CD4-positive, alpha-beta T cell (primary cell): ENCODE data around the gene GPI. TPM values are rescaled to one million over a fixed set of nuclear protein-coding genes. Genes with fewer than 3 reads are reported as not detected.

Source experiments
- ATAC-seq: fragments of 200-7000 bp; cut with Tn5 transposase; one replicate; pipeline ENCODE4 v1.10.0; 2022; ENCODE audit warnings: mild to moderate bottlenecking; ENCODE audit not compliant: poor library complexity
- CTCF ChIA-PET: fragments of 350-600 bp; sonication (Branson Sonifier 250); formaldehyde crosslinking; loops from one replicate; lab custom pipeline; 2021; ENCODE audit warnings: antibody characterized with exemption, inconsistent platforms; lab: Charles Lee
- POLR2A ChIA-PET: fragments of 350-600 bp; sonication (Branson Sonifier 250); formaldehyde crosslinking; loops from one replicate; lab custom pipeline; 2021; ENCODE audit warnings: antibody characterized with exemption, inconsistent platforms; lab: Charles Lee
- DNase-seq, 14 experiments: peaks; one replicate each; pipeline ENCODE4 v3.0.0-alpha.2; 2013 to 2020; ENCODE audit warnings: mixed read lengths in 2 of 14
- H3K27ac ChIP-seq, 2 donors: one replicate each; pipeline versions ENCODE4 v1.5.1 to v1.7.0; 2013; ENCODE audit warnings: low read length in 2 of 2, low read depth in 1 of 2, mild to moderate bottlenecking in 1 of 2
- H3K27me3 ChIP-seq, 2 experiments: 1 replicate in 1 of 2; 2 replicates in 1 of 2; pipeline versions ENCODE4 v1.6.1 to v1.7.0; 2013; ENCODE audit warnings: low read length in 2 of 2, control low read depth in 1 of 2, mild to moderate bottlenecking in 1 of 2, moderate library complexity in 1 of 2; ENCODE audit not compliant: insufficient read depth in 2 of 2, control insufficient read depth in 1 of 2
- H3K36me3 ChIP-seq: one replicate; pipeline ENCODE4 v1.6.1; 2013; ENCODE audit warnings: low read length, control low read depth; ENCODE audit not compliant: insufficient read depth
- H3K4me1 ChIP-seq: one replicate; pipeline ENCODE4 v1.6.1; 2013; ENCODE audit warnings: low read length, control low read depth; ENCODE audit not compliant: insufficient read depth
- H3K4me3 ChIP-seq: one replicate; pipeline ENCODE4 v1.5.1; 2013; ENCODE audit warnings: mild to moderate bottlenecking, low read length, moderate library complexity
- H3K9me3 ChIP-seq, 2 experiments: 1 replicate in 1 of 2; 2 replicates in 1 of 2; pipeline versions ENCODE4 v1.6.1 to v1.7.0; 2013; ENCODE audit warnings: low read length in 2 of 2, mild to moderate bottlenecking in 2 of 2, control low read depth in 1 of 2, moderate library complexity in 1 of 2; ENCODE audit not compliant: control insufficient read depth in 1 of 2, insufficient read depth in 1 of 2
- H3K27ac Mint-ChIP-seq: one replicate; pipeline ENCODE4 v1.8.0; 2020; ENCODE audit warnings: mixed read lengths
- H3K27me3 Mint-ChIP-seq: one replicate; pipeline ENCODE4 v1.8.0; 2021; ENCODE audit warnings: mixed read lengths
- H3K36me3 Mint-ChIP-seq: one replicate; pipeline ENCODE4 v1.8.0; 2021; ENCODE audit warnings: low read depth, mixed read lengths
- H3K4me1 Mint-ChIP-seq: one replicate; pipeline ENCODE4 v1.8.0; 2021; ENCODE audit warnings: low read depth, mixed read lengths
- H3K4me3 Mint-ChIP-seq: one replicate; pipeline ENCODE4 v1.8.0; 2020; ENCODE audit warnings: mild to moderate bottlenecking, mixed read lengths
- H3K9me3 Mint-ChIP-seq: one replicate; pipeline ENCODE4 v1.8.0; 2020; ENCODE audit warnings: mixed read lengths
- CTCF ChIP-seq: fragments of 200-600 bp; IDR thresholded peaks from one replicate; pipeline ENCODE4 v1.8.0; 2022; ENCODE audit warnings: antibody characterized with exemption, mild to moderate bottlenecking
- intact Hi-C, 2 experiments: fragments of 100-400 bp; cut with DNase I in 1 of 2; cut with micrococcal nuclease in 1 of 2; formaldehyde crosslinking; loops; one replicate each; pipeline versions ENCODE4 v1.15.1 to v1.9.0; 2023 to 2025; cut with DNase I, micrococcal nuclease
- total RNA-seq, 174 experiments: library from RNA in 2 of 174; stranded (reverse) in 2 of 174; gene quantifications; one replicate each; pipeline ENCODE4 v1.2.3 and lab custom pipeline; 2021 to 2026

The GPI gene
- total RNA-seq, 2 experiments from 2014 or later: 85.0 to 86.0 TPM

- Histone ChIP-seq H3K4me1 (peaks cover 36% of the 10 kb centered on the region), H3K4me3 (no peak overlapping the region), H3K36me3 (peaks cover 34% of the 10 kb centered on the region), H3K9me3 (no peaks in the 10 kb centered on the region), H3K27ac (no peak overlapping the region), H3K27me3 (no peaks in the 10 kb centered on the region)
- Mint-ChIP-seq H3K4me1 (peaks cover 52% of the 10 kb centered on the region), H3K27ac (peak overlapping the region; percentile 89), H3K27me3 (no peaks in the 10 kb centered on the region), H3K36me3 (peaks cover 48% of the 10 kb centered on the region), H3K9me3 (no peaks in the 10 kb centered on the region), H3K4me3 (no peak overlapping the region)
- intact Hi-C loops: no loop called here
- no peak for ATAC-seq
- no peak for DNase-seq
- POLR2A ChIA-PET: interaction anchor here (1.0 kb wide), 1 partner anchor 12 kb away, joined by 3 read pairs; no protein-coding TSS in a partner anchor
- no peak for TF ChIP-seq CTCF
- CTCF ChIA-PET: interaction anchor here (0.7 to 1.1 kb wide), 2 partner anchors 542 to 1481 kb away, joined by 3 read pairs; no protein-coding TSS in a partner anchor
Measured at GRCh38 chr19:34320277-34320676, 44.7 kb upstream of the GPI start.

DNA sequence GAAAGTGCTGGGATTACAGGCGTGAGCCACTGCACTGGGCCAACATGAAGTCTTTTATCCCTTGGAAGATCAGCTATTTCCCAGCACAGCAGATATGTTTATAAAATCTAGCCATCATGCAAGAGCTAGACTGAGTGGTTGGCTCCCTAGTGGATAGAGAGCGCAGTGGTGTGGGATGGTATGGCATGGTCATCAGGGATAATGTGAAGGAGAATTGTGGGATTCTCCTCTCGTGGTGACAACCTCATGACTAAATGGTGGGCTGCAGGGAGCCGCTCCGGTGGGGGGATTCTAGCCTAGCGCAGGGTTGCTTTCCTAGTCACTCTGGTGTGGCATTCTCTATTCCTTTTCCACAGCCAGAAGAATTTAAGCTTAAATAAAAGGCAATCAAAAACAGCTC, 43.3 kb upstream of the GPI start:
- TF ChIP-seq CTCF: no peak
- Histone ChIP-seq H3K4me3 (no peak overlapping the region), H3K27me3 (no peaks in the 10 kb centered on the region), H3K36me3 (peaks cover 45% of the 10 kb centered on the region), H3K4me1 (peaks cover 29% of the 10 kb centered on the region), H3K27ac (no peak overlapping the region), H3K9me3 (no peaks in the 10 kb centered on the region)
- no peaks in the 10 kb centered on the region for H3K9me3 Mint-ChIP-seq
- intact Hi-C loops: no loop called here
- peaks cover 62% of the 10 kb centered on the region for H3K36me3 Mint-ChIP-seq
- POLR2A ChIA-PET: no interaction called here
- CTCF ChIA-PET: no interaction called here
- no peak overlapping the region for H3K27ac Mint-ChIP-seq
- no peak for DNase-seq
- H3K4me1 Mint-ChIP-seq: peaks cover 48% of the 10 kb centered on the region
- no peaks in the 10 kb centered on the region for H3K27me3 Mint-ChIP-seq
- H3K4me3 Mint-ChIP-seq: no peak overlapping the region
- no peak for ATAC-seq

- no peak for ATAC-seq
- H3K9me3 Mint-ChIP-seq: no peaks in the 10 kb centered on the region
Measured at GRCh38 chr19:34323433-34324204, 41.4 kb upstream of the GPI start.

More at GRCh38 chr19:34323433-34324204, 41.4 kb upstream of the GPI start:
- CTCF ChIA-PET: no interaction called here
- Histone ChIP-seq H3K36me3 (peaks cover 62% of the 10 kb centered on the region), H3K4me1 (peaks cover 12% of the 10 kb centered on the region), H3K27ac (no peak overlapping the region), H3K4me3 (no peak overlapping the region), H3K27me3 (no peaks in the 10 kb centered on the region), H3K9me3 (no peaks in the 10 kb centered on the region)
- Mint-ChIP-seq H3K4me1 (peaks cover 33% of the 10 kb centered on the region), H3K4me3 (no peak overlapping the region), H3K36me3 (peaks cover 79% of the 10 kb centered on the region), H3K27me3 (no peaks in the 10 kb centered on the region), H3K27ac (peak overlapping the region; percentile 11)
- POLR2A ChIA-PET: no interaction called here
- DNase-seq: no peak
- intact Hi-C loops: no loop called here
- no peak for TF ChIP-seq CTCF
